HepG2 (cell line): ENCODE results near the gene TLCD3A. TPM values are rescaled to one million over a fixed set of nuclear protein-coding genes. Genes with fewer than 3 reads are reported as not detected.
A peak's percentile ranks its signal among the peaks of the same experiment; 100 is the strongest.

Experiments
- ATAC-seq: fragments of 200-7000 bp; cut with Tn5 transposase; 3 replicates; pipeline ENCODE4 v1.9.1; 2020; ENCODE audit warnings: mild to moderate bottlenecking, moderate library complexity
- BruUV-seq: library from RNA; stranded (reverse); fragments of 400-500 nt; replicated peaks from 2 replicates; lab custom pipeline; 2021; lab: Mats Ljungman, UMichigan
- CTCF ChIA-PET: fragments of 300-600 bp; formaldehyde crosslinking; extraction: SDS; loops from one replicate; lab custom pipeline; 2021; ENCODE audit warnings: low total read pairs, inconsistent platforms, low intra/inter-chr PET ratio; lab: Yijun Ruan, JAX
- POLR2A ChIA-PET: fragments of 350-600 bp; sonication (Branson Sonifier 250); formaldehyde crosslinking; loops from one replicate; lab custom pipeline; 2020; ENCODE audit warnings: antibody characterized with exemption, inconsistent platforms; lab: Yijun Ruan, JAX
- DNase-seq: peaks from one replicate; pipeline ENCODE4 v3.0.0-alpha.2; 2015; ENCODE audit warnings: low spot score
- FAIRE-seq: peaks from 3 replicates; lab custom pipeline; 2011; peaks lifted over from hg19 to GRCh38; lab: Jason Lieb, UNC
- H2AFZ ChIP-seq: one replicate; pipeline ENCODE4 v1.6.1; 2011; ENCODE audit warnings: low read length, inconsistent platforms
- H3K27ac ChIP-seq: fragments of 300-600 bp; 3 replicates; pipeline ENCODE4 v1.8.0; 2011; ENCODE audit warnings: mixed run types, mild to moderate bottlenecking, mixed read lengths, low read length, inconsistent platforms; ENCODE audit not compliant: insufficient read depth; ENCODE audit errors: extremely low read length
- H3K27me3 ChIP-seq, 2 experiments: fragments of 200-600 bp in 1 of 2; 2 replicates in 1 of 2; 3 replicates in 1 of 2; pipeline versions ENCODE4 v1.6.0 to v1.8.0; 2011; ENCODE audit warnings: low read length in 2 of 2, mild to moderate bottlenecking in 2 of 2, moderate library complexity in 2 of 2, inconsistent platforms in 1 of 2; ENCODE audit not compliant: insufficient read depth in 2 of 2, control insufficient read depth in 1 of 2
- H3K36me3 ChIP-seq, 2 experiments: fragments of 200-600 bp in 1 of 2; replicated peaks in 1 of 2; 2 replicates in 1 of 2; 3 replicates in 1 of 2; pipeline versions ENCODE4 v1.5.1 to v1.8.0; 2011; ENCODE audit warnings: low read length in 2 of 2, inconsistent platforms in 1 of 2; ENCODE audit not compliant: insufficient read depth in 2 of 2, control insufficient read depth in 1 of 2
- H3K4me1 ChIP-seq: 2 replicates; pipeline ENCODE4 v1.5.1; 2012; ENCODE audit warnings: low read length, inconsistent platforms; ENCODE audit not compliant: insufficient read depth
- H3K4me2 ChIP-seq: 2 replicates; pipeline ENCODE4 v1.6.0; 2011; ENCODE audit warnings: low read depth, low read length, inconsistent platforms
- H3K4me3 ChIP-seq, 3 experiments: fragments of 200-600 bp in 1 of 3; sonication (generic), shearing (Covaris generic) in 1 of 3; replicated peaks in 1 of 3; 2 replicates each; pipeline ENCODE4 v1.5.1; 2011 to 2016; ENCODE audit warnings: low read length in 3 of 3, inconsistent platforms in 2 of 3, low read depth in 2 of 3, mild to moderate bottlenecking in 2 of 3, control low read depth in 1 of 3, mixed read lengths in 1 of 3; ENCODE audit not compliant: insufficient read depth in 1 of 3
- H3K79me2 ChIP-seq: one replicate; pipeline ENCODE4 v1.6.1; 2011; ENCODE audit warnings: low read length, inconsistent platforms; ENCODE audit not compliant: insufficient read depth
- H3K9ac ChIP-seq: 2 replicates; pipeline ENCODE4 v1.6.0; 2011; ENCODE audit warnings: mild to moderate bottlenecking, low read depth, low read length, inconsistent platforms; ENCODE audit not compliant: insufficient read depth
- H3K9me3 ChIP-seq: 2 replicates; pipeline ENCODE4 v1.5.1; 2012; ENCODE audit warnings: mild to moderate bottlenecking, low read length
- H4K20me1 ChIP-seq: 2 replicates; pipeline ENCODE4 v1.6.0; 2011; ENCODE audit warnings: inconsistent platforms, mild to moderate bottlenecking, low read length, moderate library complexity; ENCODE audit not compliant: insufficient read depth
- AGO2 ChIP-seq: fragments of 200-400 bp; formaldehyde crosslinking; optimal IDR thresholded peaks from 2 replicates; pipeline ENCODE3; 2017; ENCODE audit warnings: mild to moderate bottlenecking, low read depth, low read length, moderate library complexity
- CBX1 ChIP-seq: IDR thresholded peaks from one replicate; pipeline ENCODE4 v1.6.1; 2016; ENCODE audit warnings: antibody characterized with exemption, low read depth
- NR0B2 ChIP-seq: sonication (generic); formaldehyde crosslinking; IDR thresholded peaks from 2 replicates; pipeline ENCODE4 v1.4.0; 2020; ENCODE audit warnings: mild to moderate bottlenecking, missing genetic modification reagents
- SALL1 ChIP-seq: sonication (generic); formaldehyde crosslinking; IDR thresholded peaks from 2 replicates; pipeline ENCODE4 v1.8.0; 2022; ENCODE audit warnings: mild to moderate bottlenecking, missing genetic modification reagents
- SATB2 ChIP-seq: sonication (generic); formaldehyde crosslinking; IDR thresholded peaks from 2 replicates; pipeline ENCODE4 v1.5.0; 2020; ENCODE audit warnings: missing genetic modification reagents
- TGIF2 ChIP-seq: IDR thresholded peaks from 2 replicates; pipeline ENCODE4 v1.6.1; 2016; ENCODE audit warnings: control low read depth, missing compliant biosample characterization
- ZBTB1 ChIP-seq: sonication (generic); formaldehyde crosslinking; IDR thresholded peaks from 2 replicates; pipeline ENCODE4 v1.4.0; 2020; ENCODE audit warnings: missing genetic modification reagents, borderline replicate concordance
- ZBTB33 ChIP-seq: sonication (generic); formaldehyde crosslinking; IDR thresholded peaks from 2 replicates; pipeline ENCODE4 v1.4.0; 2020; ENCODE audit warnings: missing genetic modification reagents
- ZNF136 ChIP-seq: sonication (generic); formaldehyde crosslinking; IDR thresholded peaks from 2 replicates; pipeline ENCODE4 v1.8.1; 2022; ENCODE audit warnings: low read depth, mild to moderate bottlenecking, moderate library complexity, missing genetic modification reagents
- ZNF326 ChIP-seq: sonication (generic); formaldehyde crosslinking; IDR thresholded peaks from 2 replicates; pipeline ENCODE4 v1.4.0; 2020; ENCODE audit warnings: missing genetic modification reagents, borderline replicate concordance
- ZNF44 ChIP-seq: sonication (generic); formaldehyde crosslinking; IDR thresholded peaks from 2 replicates; pipeline ENCODE4 v1.5.1; 2020; ENCODE audit warnings: mild to moderate bottlenecking, missing genetic modification reagents
- ZSCAN5A ChIP-seq: sonication (generic); formaldehyde crosslinking; IDR thresholded peaks from 2 replicates; pipeline ENCODE4 v1.8.0; 2022; ENCODE audit warnings: mild to moderate bottlenecking, missing genetic modification reagents, borderline replicate concordance
- WGBS: methylation state at CpG from one replicate; pipeline ENCODE4 v1.1.6; 2017; ENCODE audit warnings: low lambda C conversion rate; 5-methylcytosine and 5-hydroxymethylcytosine counted together
- in situ Hi-C: cut with HindIII; loops from 2 replicates; pipeline ENCODE4 v1.10.0; 2017; ENCODE audit warnings: low pct_unique_long_range_greater_than_20kb; ENCODE audit not compliant: extremely low pct_ligation_motif_present
- intact Hi-C: fragments of 100-400 bp; cut with micrococcal nuclease; formaldehyde crosslinking; loops from one replicate; pipeline ENCODE4 v1.10.0; 2022; ENCODE audit not compliant: unreplicated experiment
- polyA plus RNA-seq, 8 experiments: library from polyadenylated mRNA; depleted of rRNA in 3 of 8; stranded (reverse) in 7 of 8; unstranded in 1 of 8; fragments of >200 nt; fragmentation: Illumina TruSeq in 4 of 8; extraction: Trizol in 4 of 8; gene quantifications; 2 replicates each; pipeline versions ENCODE4 v1.2.1 to v1.2.3, GENCODE V29; 2011 to 2016; ENCODE audit warnings: low read depth in 4 of 8, missing spikeins in 1 of 8, mixed read lengths in 1 of 8; ENCODE audit not compliant: insufficient read depth in 1 of 8
- total RNA-seq, 5 experiments: library from RNA; depleted of rRNA; stranded (reverse); fragments of >200 nt; fragmentation: Illumina TruSeq; extraction: Trizol; gene quantifications; 2 replicates each; pipeline ENCODE4 v1.2.3, GENCODE V29; 2016; ENCODE audit warnings: low read depth in 1 of 5
- TF ChIP-seq, protein P1 (sequence below): sonication (generic); formaldehyde crosslinking; IDR thresholded peaks from 2 replicates; pipeline ENCODE4 v1.4.0; 2020; ENCODE audit warnings: mild to moderate bottlenecking, missing genetic modification reagents
- TF ChIP-seq, protein P2 (sequence below): IDR thresholded peaks from 2 replicates; pipeline ENCODE4 v1.6.1; 2016

TLCD3A gene
- total and polyA plus RNA-seq, 2 of the 13 experiments (the other 11 are each of a cell fraction or from before 2014, with no cell fraction given): 25.2 to 46.6 TPM

DNA sequence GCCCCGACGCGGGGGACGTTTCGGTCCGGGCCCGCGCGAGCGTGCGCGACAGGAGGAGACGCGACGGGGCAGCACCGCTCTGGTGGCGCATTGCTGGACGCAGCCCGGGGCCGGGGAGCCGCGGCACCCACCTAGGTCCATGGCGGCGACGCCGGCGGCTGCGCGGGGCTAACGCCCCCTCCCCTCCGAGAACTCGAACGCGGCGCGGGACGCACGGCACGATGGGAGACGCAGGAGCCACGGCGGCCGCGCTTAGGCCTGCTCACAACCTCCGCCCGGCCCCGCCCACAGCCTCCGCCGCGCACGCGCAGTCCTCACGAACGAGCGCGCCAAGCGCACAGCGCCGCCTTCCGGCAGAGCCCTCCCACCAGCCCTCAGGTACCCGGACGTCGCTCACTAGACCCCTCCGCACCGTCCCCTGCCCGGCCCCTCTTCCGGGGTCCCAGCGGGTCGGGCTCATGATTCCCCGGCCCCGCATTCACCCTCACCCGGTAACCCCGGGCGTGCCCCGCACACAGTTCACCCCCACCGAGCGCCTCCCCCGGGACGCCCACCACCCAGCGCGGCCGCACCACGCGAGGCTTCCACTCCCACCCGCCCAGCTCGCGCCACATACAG, 19.7 kb downstream of the TLCD3A start, which contains the start of gene GEMIN4 (continued):
- TF ChIP-seq TGIF2 (CRISPR knock-in tag) (peak; percentile 82; the same call in 1 of the 2 replicates), ZSCAN5A (CRISPR knock-in tag) (peak; percentile 77; the same call in 1 of the 2 replicates), ZBTB1 (CRISPR knock-in tag) (no peak), SATB2 (CRISPR knock-in tag) (no peak), SALL1 (CRISPR knock-in tag) (peak; percentile 69)

DNA sequence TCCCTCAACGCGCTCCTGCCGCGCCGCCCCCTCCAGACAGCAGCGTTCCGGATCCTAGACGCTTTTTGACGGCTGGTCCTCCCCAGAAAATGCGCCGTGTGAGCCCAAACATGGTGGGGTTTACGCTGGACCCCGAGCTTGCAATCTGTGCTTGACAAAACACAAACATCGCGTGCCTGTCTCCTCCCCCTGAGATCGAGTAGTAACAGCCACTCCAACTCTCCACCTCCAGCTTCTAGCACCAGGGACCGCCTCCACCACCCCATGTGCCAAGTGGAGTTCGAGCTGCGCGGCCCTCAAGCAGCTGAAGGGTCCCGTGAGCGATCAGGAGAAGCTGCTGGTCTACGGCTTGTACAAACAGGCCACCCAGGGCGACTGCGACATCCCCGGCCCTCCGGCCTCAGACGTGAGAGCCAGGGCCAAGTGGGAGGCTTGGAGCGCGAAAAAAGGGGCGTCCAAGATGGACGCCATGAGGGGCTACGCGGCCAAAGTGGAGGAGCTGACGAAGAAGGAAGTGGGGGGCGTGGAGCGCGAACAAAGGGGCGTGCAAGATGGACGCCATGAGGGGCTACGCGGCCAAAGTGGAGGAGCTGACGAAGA, 20.3 kb downstream of the TLCD3A start:
- WGBS: 70% methylated on average over 30 of the region's 43 CpGs
- DNase-seq: no peak
- intact Hi-C loops (no loop called here), in situ Hi-C loops (no loop called here)
- peaks cover 26% of the 10 kb centered on the region for H3K4me1 ChIP-seq
- H2AFZ ChIP-seq: no peak overlapping the region
- POLR2A ChIA-PET: interaction anchor here (0.8 to 1.2 kb wide), 4 partner anchors 20 to 228 kb away, joined by 3 read pairs; partner anchors contain the start of genes GLOD4 and MRM3
- CTCF ChIA-PET: interaction anchor here (1.4 kb wide), 1 partner anchor 38 kb away, joined by 4 read pairs; the partner anchor contains the start of gene VPS53
- no peak for FAIRE-seq
- peak overlapping the region; percentile 61 to 78 (median 63); a peak in 5 of 6 replicates for H3K4me3 ChIP-seq
- H3K4me2 ChIP-seq: peak overlapping the region; percentile 84
- TF ChIP-seq ZNF326 (CRISPR knock-in tag) (peak; percentile 23; the same call in 1 of the 2 replicates), AGO2 (peak; percentile 39), NR0B2 (CRISPR knock-in tag) (0 out of 2 replicates have a peak, but pooled peaks have one; percentile 3), ZNF136 (0 out of 2 replicates have a peak, but pooled peaks have one; percentile 74), ZBTB33 (CRISPR knock-in tag) (peak; percentile 29; the same call in 1 of the 2 replicates), CBX1 (no peak), ZNF44 (CRISPR knock-in tag) (0 out of 2 replicates have a peak, but pooled peaks have one; percentile 15)
- TF ChIP-seq, protein P1, sequence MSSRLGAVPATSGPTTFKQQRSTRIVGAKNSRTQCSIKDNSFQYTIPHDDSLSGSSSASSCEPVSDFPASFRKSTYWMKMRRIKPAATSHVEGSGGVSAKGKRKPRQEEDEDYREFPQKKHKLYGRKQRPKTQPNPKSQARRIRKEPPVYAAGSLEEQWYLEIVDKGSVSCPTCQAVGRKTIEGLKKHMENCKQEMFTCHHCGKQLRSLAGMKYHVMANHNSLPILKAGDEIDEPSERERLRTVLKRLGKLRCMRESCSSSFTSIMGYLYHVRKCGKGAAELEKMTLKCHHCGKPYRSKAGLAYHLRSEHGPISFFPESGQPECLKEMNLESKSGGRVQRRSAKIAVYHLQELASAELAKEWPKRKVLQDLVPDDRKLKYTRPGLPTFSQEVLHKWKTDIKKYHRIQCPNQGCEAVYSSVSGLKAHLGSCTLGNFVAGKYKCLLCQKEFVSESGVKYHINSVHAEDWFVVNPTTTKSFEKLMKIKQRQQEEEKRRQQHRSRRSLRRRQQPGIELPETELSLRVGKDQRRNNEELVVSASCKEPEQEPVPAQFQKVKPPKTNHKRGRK (CRISPR knock-in tag): 0 out of 2 replicates have a peak, but pooled peaks have one; percentile 53
- TF ChIP-seq, protein P2, sequence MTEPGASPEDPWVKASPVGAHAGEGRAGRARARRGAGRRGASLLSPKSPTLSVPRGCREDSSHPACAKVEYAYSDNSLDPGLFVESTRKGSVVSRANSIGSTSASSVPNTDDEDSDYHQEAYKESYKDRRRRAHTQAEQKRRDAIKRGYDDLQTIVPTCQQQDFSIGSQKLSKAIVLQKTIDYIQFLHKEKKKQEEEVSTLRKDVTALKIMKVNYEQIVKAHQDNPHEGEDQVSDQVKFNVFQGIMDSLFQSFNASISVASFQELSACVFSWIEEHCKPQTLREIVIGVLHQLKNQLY (CRISPR knock-in tag): no peak
- H3K79me2 ChIP-seq: peaks cover 26% of the 10 kb centered on the region
- H3K27me3 ChIP-seq: no peaks in the 10 kb centered on the region
- peak overlapping the region; percentile 62 for H3K27ac ChIP-seq
- BruUV-seq: TSS peak; percentile 71
- H3K9ac ChIP-seq: peak overlapping the region; percentile 90
- H4K20me1 ChIP-seq: no peaks in the 10 kb centered on the region
- ATAC-seq: no peak
- H3K9me3 ChIP-seq: no peaks in the 10 kb centered on the region
- peaks cover under 1 to 7% of the 10 kb centered on the region in 2 experiments; a peak in 4 of 5 replicates for H3K36me3 ChIP-seq
